ENCODE measurements around the gene ZNF837.
"Not testable (repeated sequence)": the region's sequence is repeated elsewhere in the genome, so short reads cannot be mapped to it uniquely, and the experiment has no call there.

Gene ZNF837

GRCh38 chr19:58407658-58408151, 26.9 kb upstream of the ZNF837 start:
- Histone ChIP-seq H2BK120ac (ENCODE audit: low read depth, low read length) (no peak overlapping the region), H3K27me3 (ENCODE audit: control insufficient read depth in 3 of 3, insufficient read depth in 3 of 3, low read depth in 1 of 3, low read length in 3 of 3) (no peaks in the 10 kb centered on the region), H2AK5ac (ENCODE audit: low read depth, low read length) (peak overlapping the region; percentile 88), H3K79me1 (ENCODE audit: low read depth, low read length) (peaks cover 8% of the 10 kb centered on the region), H3K23ac (ENCODE audit: low read depth, low read length, poor library complexity) (peak overlapping the region; percentile 97), H3K18ac (ENCODE audit: low read length) (peak overlapping the region; percentile 99), H3K9ac (ENCODE audit: low read depth, low read length, poor library complexity) (peak overlapping the region; percentile 89), H2AFZ (ENCODE audit: low read length) (peak overlapping the region; percentile 93), H3K9me3 (replicated peaks in 1 of 2; ENCODE audit: control insufficient read depth in 2 of 2, insufficient read depth in 1 of 2, low read depth in 1 of 2, low read length in 2 of 2) (peaks cover 2 to 12% of the 10 kb centered on the region in 2 donors), H3K4ac (ENCODE audit: low read length) (peak overlapping the region; percentile 87), H2BK15ac (ENCODE audit: low read length) (peak overlapping the region; percentile 10), H4K91ac (ENCODE audit: low read depth, low read length, poor library complexity) (no peak overlapping the region), H3K27ac (replicated peaks; ENCODE audit: low read length) (peak overlapping the region; percentile 93), H3K4me2 (ENCODE audit: insufficient read depth, low read length, poor library complexity, severe bottlenecking) (peak overlapping the region; percentile 92), H4K8ac (ENCODE audit: low read depth, low read length) (no peak overlapping the region), H2BK12ac (ENCODE audit: low read length) (no peak overlapping the region), H3K36me3 (replicated peaks in 1 of 2; ENCODE audit: control insufficient read depth in 2 of 2, insufficient read depth in 2 of 2, low read length in 2 of 2) (peaks cover 1 to 8% of the 10 kb centered on the region in 2 donors), H2BK5ac (ENCODE audit: low read length) (peak overlapping the region; percentile 75), H3K14ac (ENCODE audit: low read length) (peak overlapping the region; percentile 91), H3K4me3 (ENCODE audit: low read length in 2 of 2) (peak overlapping the region; percentile 84 to 87), H3K4me1 (ENCODE audit: control insufficient read depth in 2 of 2, insufficient read depth in 1 of 2, low read depth in 1 of 2, low read length in 2 of 2) (peaks cover 13 to 18% of the 10 kb centered on the region in 2 donors)
- DNase-seq (ENCODE audit: low spot score), result no peak
- no CpG with 5 or more reads among the region's 22 CpGs for WGBS, 2 donors (ENCODE audit: extremely low coverage in 2 of 2, insufficient read length in 2 of 2, insufficient replicate concordance in 1 of 2)

DNA sequence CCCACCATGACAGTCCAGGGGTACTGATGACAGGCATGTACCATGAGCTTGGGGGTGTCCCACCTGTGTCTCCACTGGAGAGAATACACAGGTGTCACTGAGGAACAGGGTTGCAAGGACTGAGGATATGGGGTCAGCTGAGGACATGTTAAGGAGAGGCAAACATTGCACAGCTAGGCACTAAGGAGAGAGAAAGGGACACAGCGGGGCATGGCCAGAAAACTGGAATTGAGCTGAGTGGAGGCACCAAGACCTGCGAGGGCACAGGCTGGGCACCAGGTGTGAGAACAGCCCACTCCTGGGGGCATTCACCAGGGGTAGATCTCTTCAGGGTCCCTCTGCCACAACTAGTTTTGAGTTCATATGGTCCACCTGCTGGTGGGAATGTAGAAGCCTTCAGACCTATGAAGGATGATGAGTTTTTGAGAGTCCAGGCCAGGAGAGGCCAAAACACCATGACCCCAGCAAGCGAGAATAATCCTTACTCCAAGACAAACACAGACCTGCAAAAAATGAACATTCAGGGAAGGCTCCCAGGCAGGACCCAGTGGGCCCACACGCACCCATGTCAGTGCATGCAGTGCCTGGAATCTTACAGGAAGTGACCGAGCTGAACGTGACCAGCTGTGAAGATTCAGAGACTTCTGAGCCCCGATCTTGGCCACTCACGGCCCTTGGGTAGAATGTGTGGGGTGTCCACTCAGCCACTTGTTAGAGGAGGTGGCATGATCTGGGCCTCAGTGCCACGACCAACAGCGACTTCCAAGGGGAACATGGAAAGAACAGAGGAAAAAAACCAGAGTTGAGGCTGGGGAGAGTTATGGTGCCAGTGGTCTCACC, 26.2 kb upstream of the ZNF837 start:
- Histone ChIP-seq H3K4me2 (ENCODE audit: insufficient read depth, low read length, poor library complexity, severe bottlenecking) (peak overlapping the region; percentile 92), H3K79me1 (ENCODE audit: low read depth, low read length) (peaks cover 9% of the 10 kb centered on the region), H3K18ac (ENCODE audit: low read length) (no peak overlapping the region), H2BK15ac (ENCODE audit: low read length) (no peak overlapping the region), H3K36me3 (replicated peaks in 1 of 2; ENCODE audit: control insufficient read depth in 2 of 2, insufficient read depth in 2 of 2, low read length in 2 of 2) (peaks cover 1 to 8% of the 10 kb centered on the region in 2 donors), H3K27me3 (ENCODE audit: control insufficient read depth in 3 of 3, insufficient read depth in 3 of 3, low read depth in 1 of 3, low read length in 3 of 3) (no peaks in the 10 kb centered on the region), H3K4me3 (ENCODE audit: low read length in 2 of 2) (peak overlapping the region; percentile 27 to 84), H2AFZ (ENCODE audit: low read length) (no peak overlapping the region), H2BK5ac (ENCODE audit: low read length) (peak overlapping the region; percentile 75), H3K23ac (ENCODE audit: low read depth, low read length, poor library complexity) (peak overlapping the region; percentile 14), H3K27ac (replicated peaks; ENCODE audit: low read length) (peak overlapping the region; percentile 93), H4K91ac (ENCODE audit: low read depth, low read length, poor library complexity) (no peak overlapping the region), H2BK12ac (ENCODE audit: low read length) (no peak overlapping the region), H3K14ac (ENCODE audit: low read length) (no peak overlapping the region), H2BK120ac (ENCODE audit: low read depth, low read length) (no peak overlapping the region), H2AK5ac (ENCODE audit: low read depth, low read length) (peak overlapping the region; percentile 88), H3K9me3 (replicated peaks in 1 of 2; ENCODE audit: control insufficient read depth in 2 of 2, insufficient read depth in 1 of 2, low read depth in 1 of 2, low read length in 2 of 2) (peaks cover 2 to 18% of the 10 kb centered on the region in 2 donors), H4K8ac (ENCODE audit: low read depth, low read length) (no peak overlapping the region), H3K4ac (ENCODE audit: low read length) (no peak overlapping the region), H3K4me1 (ENCODE audit: control insufficient read depth in 2 of 2, insufficient read depth in 1 of 2, low read depth in 1 of 2, low read length in 2 of 2) (peaks cover 14 to 20% of the 10 kb centered on the region in 2 donors), H3K9ac (ENCODE audit: low read depth, low read length, poor library complexity) (no peak overlapping the region)
- DNase-seq (ENCODE audit: low spot score), result no peak
- no CpG with 5 or more reads among the region's 10 CpGs for WGBS, 2 donors (ENCODE audit: extremely low coverage in 2 of 2, insufficient read length in 2 of 2, insufficient replicate concordance in 1 of 2)

DNA sequence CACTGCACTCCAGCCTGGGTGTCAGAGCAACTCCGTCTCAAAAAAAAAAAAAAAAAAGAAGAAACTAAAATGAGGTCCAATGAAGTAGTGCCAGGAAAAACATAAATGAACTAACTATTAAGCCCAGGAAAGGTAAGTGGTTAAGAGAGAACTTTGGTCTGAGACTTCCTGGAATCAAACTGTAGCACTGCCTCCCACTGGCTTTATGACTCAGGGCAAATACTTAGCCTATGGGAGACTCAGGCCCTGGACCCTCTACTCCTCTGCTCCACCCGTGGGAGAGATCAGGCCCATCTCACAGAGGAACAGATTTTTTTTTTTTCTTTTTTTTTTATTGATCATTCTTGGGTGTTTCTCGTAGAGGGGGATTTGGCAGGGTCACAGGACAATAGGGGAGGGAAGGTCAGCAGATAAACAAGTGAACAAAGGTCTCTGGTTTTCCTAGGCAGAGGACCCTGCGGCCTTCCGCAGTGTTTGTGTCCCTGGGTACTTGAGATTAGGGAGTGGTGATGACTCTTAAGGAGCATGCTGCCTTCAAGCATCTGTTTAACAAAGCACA, 23.2 kb upstream of the ZNF837 start:
- H3K36me3 ChIP-seq (replicated peaks in 1 of 2; ENCODE audit: control insufficient read depth in 2 of 2, insufficient read depth in 2 of 2, low read length in 2 of 2); H2BK15ac ChIP-seq (ENCODE audit: low read length); H3K27me3 ChIP-seq (ENCODE audit: control insufficient read depth in 3 of 3, insufficient read depth in 3 of 3, low read depth in 1 of 3, low read length in 3 of 3); H3K27ac ChIP-seq (replicated peaks; ENCODE audit: low read length); H2BK5ac ChIP-seq (ENCODE audit: low read length); H4K91ac ChIP-seq (ENCODE audit: low read depth, low read length, poor library complexity); H2BK12ac ChIP-seq (ENCODE audit: low read length); H3K9ac ChIP-seq (ENCODE audit: low read depth, low read length, poor library complexity); H3K23ac ChIP-seq (ENCODE audit: low read depth, low read length, poor library complexity); DNase-seq (ENCODE audit: low spot score); H3K14ac ChIP-seq (ENCODE audit: low read length); H3K4me2 ChIP-seq (ENCODE audit: insufficient read depth, low read length, poor library complexity, severe bottlenecking); H2AFZ ChIP-seq (ENCODE audit: low read length); H2BK120ac ChIP-seq (ENCODE audit: low read depth, low read length); H2AK5ac ChIP-seq (ENCODE audit: low read depth, low read length); H3K18ac ChIP-seq (ENCODE audit: low read length); H3K4me3 ChIP-seq (ENCODE audit: low read length in 2 of 2); H4K8ac ChIP-seq (ENCODE audit: low read depth, low read length); H3K4ac ChIP-seq (ENCODE audit: low read length): not testable (repeated sequence)
- peaks cover 14% of the 10 kb centered on the region for H3K79me1 ChIP-seq (ENCODE audit: low read depth, low read length)
- peaks cover 15 to 20% of the 10 kb centered on the region in 2 donors for H3K4me1 ChIP-seq (ENCODE audit: control insufficient read depth in 2 of 2, insufficient read depth in 1 of 2, low read depth in 1 of 2, low read length in 2 of 2)
- WGBS, 2 donors (ENCODE audit: extremely low coverage in 2 of 2, insufficient read length in 2 of 2, insufficient replicate concordance in 1 of 2), result no CpG with 5 or more reads among the region's 5 CpGs
- H3K9me3 ChIP-seq (replicated peaks in 1 of 2; ENCODE audit: control insufficient read depth in 2 of 2, insufficient read depth in 1 of 2, low read depth in 1 of 2, low read length in 2 of 2), result peaks cover 2 to 19% of the 10 kb centered on the region in 2 donors

Measured in neuronal stem cell (in vitro differentiated cells).